Measurements from ENCODE around the gene SERPINC1.
"Not testable (repeated sequence)": the region's sequence is repeated elsewhere in the genome, so short reads cannot be mapped to it uniquely, and the experiment has no call there.

Gene SERPINC1

DNA sequence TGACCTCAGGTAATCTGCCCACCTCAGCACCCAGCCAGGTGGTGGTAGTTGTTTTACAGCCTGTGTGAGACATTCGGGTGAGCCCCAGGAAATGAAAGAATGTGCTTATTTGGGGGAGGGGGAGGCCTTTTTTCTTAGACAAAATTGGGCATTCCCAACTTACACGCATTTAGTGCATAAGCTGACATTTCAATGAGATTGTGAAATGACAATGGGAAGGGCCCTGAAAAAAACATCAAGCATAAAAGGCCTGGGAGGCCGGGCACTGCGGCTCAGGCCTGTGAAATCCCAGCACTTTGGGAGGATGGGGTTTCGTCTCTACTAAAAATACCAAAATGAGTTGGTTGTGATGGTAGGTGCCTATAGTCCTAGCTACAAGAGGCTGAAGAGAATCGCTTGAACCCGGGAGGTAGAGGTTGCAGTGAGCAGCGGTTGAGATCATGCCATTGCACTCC lies 54.3 kb downstream of the SERPINC1 start:
- DNase-seq = no peak

DNA sequence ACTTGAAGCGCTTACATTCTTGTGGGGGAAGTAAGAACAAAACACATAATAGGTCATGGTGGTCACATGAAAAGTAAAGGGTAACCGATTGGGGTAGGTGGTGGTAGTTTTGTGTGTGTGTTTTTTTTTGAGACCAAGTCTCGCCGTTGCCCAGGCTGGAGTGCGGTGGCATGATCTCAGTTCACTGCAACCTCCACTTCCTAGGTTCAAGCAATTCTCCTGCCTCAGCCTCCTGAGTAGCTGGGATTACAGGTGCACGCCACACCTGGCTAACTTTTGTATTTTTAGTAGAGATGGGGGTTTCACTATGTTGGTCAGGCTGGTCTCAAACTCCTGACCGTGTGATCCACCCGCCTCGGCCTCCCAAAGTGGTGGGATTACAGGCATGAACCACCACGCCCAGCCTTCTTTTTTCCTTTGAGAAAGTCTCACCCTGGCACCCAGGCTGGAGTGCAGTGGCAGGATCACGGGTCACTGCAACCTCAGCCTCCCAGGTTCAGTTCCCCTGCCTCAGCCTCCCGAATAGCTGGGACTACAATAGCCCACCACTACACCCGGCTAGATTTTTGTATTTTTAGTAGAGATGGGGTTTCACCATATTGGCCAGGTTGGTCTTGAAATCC lies 54.9 kb downstream of the SERPINC1 start:
- DNase-seq = not testable (repeated sequence)

DNA sequence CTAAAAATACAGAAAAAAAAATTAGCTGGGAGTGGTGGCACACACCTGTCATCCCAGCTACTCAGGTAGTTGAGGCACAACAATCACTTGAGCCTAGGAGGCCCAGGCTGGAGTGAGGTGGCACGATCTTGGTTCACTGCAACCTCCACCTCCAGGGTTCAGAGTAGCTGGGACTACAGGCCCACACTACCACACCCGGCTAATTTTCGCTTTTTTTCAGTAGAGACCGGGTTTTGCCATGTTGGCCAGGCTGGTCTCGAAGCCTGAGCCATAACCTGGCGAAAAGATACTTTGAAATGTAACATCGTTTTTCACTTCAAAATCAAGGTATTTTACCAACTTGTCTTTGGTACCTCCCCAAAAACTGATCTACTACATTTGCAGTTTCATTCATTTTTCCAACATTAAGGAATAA lies 55.4 kb downstream of the SERPINC1 start:
- no peak for DNase-seq

DNA sequence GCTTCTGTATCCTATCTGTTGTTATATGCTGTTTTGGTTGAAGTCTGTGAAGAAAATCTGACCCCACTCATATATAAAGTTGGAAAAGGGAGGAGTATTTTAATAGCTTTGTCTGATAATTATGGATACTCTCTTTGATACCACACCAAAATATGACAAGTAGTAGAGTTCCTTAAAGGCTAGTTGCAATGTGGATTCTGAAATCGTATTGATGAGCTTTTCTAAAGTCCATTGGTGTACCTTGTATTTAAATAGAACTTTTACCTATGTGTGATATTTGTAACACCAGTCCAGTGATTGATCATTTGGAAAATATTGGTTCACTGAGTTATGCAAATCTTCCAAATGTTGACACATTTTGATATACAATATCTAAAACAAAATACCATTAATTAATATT lies 57.1 kb downstream of the SERPINC1 start:
- no peak for DNase-seq

DNA sequence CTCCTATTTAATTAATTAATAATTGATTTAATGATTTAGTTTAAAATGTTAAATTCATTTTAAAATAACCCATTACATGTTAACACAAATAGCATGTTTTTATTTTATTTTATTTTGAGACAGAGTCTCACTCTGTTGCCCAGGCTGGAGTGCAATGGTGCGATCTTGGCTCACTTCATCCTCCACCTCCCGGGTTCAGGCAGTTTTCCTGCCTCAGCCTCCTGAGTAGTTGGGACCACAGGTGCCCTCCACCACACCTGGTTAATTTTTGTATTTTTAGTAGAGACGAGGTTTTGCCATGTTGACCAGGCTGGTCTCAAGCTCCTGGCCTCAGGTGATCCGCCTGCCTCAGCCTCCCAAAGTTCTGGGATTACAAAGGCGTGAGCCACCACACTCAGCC lies 57.6 kb downstream of the SERPINC1 start:
- not testable (repeated sequence) for DNase-seq

DNA sequence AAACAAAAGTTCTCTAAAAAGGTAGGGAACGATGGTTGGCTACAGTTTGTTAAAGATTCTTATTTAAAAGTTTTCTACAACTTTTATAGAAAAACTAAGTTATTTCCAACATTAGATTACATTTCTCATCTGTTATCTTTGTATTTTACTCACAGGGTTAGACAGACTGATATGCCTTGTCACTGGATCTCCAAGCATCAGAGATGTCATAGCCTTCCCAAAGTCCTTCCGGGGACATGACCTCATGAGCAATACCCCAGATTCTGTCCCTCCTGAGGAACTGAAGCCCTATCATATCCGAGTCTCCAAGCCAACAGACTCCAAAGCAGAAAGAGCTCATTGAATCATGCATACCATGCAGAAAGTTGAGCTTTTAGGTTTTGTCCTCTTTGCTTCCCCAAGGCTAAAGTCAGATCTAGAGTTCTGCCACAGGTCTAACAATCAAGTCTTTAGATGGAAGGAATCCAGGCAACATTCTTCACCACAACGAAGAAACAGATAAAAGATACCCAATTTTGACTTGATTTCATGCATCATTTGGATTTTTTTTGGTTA lies 59.7 kb downstream of the SERPINC1 start:
- DNase-seq = no peak

DNA sequence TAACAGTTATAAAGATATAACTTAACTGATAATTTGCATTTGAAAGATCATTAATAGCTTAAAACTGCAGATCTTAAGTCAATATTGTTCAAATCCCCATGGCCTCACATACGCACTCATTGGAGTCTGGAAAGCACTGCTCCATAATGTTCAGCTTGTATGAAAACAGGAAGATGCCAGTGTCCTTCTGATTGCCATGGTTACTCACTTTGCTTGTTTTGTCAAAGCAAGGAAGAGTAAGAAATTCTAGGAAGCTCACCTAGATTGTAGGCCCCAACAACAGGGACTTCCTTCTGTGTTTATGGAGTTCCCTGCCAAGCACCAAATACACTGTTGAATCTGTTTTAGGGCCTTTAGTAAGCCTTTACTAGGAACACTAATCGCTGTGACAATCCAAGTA lies 60.2 kb downstream of the SERPINC1 start:
- no peak for DNase-seq

DNA sequence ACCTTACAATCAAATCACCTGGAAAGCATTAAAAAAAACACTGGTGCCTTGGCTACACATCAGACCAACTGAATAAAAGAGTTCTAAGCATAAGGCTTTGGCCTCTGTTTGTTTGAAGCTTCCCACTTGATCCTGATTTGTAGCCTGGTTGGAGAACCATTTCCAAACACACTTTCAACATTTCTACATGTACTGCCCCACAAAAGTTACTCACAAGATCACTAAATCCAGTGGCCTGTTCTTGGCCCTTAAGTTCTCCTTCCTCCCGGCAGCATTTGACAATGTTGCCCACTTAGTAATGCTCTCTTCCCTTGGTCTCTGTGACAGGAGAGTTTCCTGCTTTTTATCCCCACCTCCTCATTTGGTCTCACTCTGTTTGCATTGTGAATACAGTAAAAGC lies 61.1 kb downstream of the SERPINC1 start:
- DNase-seq = no peak
